Activated B cell treated with CpG ODN at 0.5 μM for 24 hours (primary cell): Measurements from ENCODE around the gene IGSF11. TPM values are rescaled to one million over a fixed set of nuclear protein-coding genes. Genes with fewer than 3 reads are reported as not detected.

ENCODE experiments used
- ATAC-seq: fragments of 200-7000 bp; cut with Tn5 transposase; one replicate; pipeline ENCODE4 v1.10.0; 2021; ENCODE audit warnings: low read depth, mild to moderate bottlenecking, moderate library complexity
- CTCF ChIA-PET: fragments of 350-600 bp; sonication (Branson Sonifier 250); formaldehyde crosslinking; loops from one replicate; lab custom pipeline; 2021; ENCODE audit warnings: antibody characterized with exemption; lab: Charles Lee
- POLR2A ChIA-PET: fragments of 350-600 bp; sonication (Branson Sonifier 250); formaldehyde crosslinking; loops from one replicate; lab custom pipeline; 2021; ENCODE audit warnings: antibody characterized with exemption; lab: Charles Lee
- DNase-seq: peaks from one replicate; pipeline ENCODE4 v3.0.0; 2022
- H3K27ac Mint-ChIP-seq: one replicate; pipeline ENCODE4 v1.8.0; 2020; ENCODE audit warnings: mixed read lengths
- H3K27me3 Mint-ChIP-seq: one replicate; pipeline ENCODE4 v1.8.0; 2021; ENCODE audit warnings: mixed read lengths
- H3K36me3 Mint-ChIP-seq: one replicate; pipeline ENCODE4 v1.8.0; 2021; ENCODE audit warnings: low read depth, mixed read lengths
- H3K4me1 Mint-ChIP-seq: one replicate; pipeline ENCODE4 v1.8.0; 2021; ENCODE audit warnings: mixed read lengths
- H3K4me3 Mint-ChIP-seq: one replicate; pipeline ENCODE4 v1.8.0; 2020; ENCODE audit warnings: mild to moderate bottlenecking, mixed read lengths
- H3K9me3 Mint-ChIP-seq: one replicate; pipeline ENCODE4 v1.8.0; 2020; ENCODE audit warnings: mixed read lengths
- CTCF ChIP-seq: fragments of 200-600 bp; IDR thresholded peaks from one replicate; pipeline ENCODE4 v1.8.0; 2022; ENCODE audit warnings: antibody characterized with exemption, mild to moderate bottlenecking
- intact Hi-C: fragments of 100-400 bp; cut with micrococcal nuclease; formaldehyde crosslinking; loops from one replicate; pipeline ENCODE4 v1.15.1; 2024
- total RNA-seq: library from RNA; stranded (reverse); gene quantifications from 2 replicates; pipeline ENCODE4 v1.2.3, GENCODE V29; 2022

IGSF11 gene
- total RNA-seq, 1 donor from 2014 or later = not detected

- DNase-seq (no peak), ATAC-seq (no peak)
- Mint-ChIP-seq H3K27ac (no peak overlapping the region), H3K4me3 (no peak overlapping the region), H3K27me3 (no peaks in the 10 kb centered on the region), H3K9me3 (no peaks in the 10 kb centered on the region), H3K36me3 (no peaks in the 10 kb centered on the region), H3K4me1 (no peaks in the 10 kb centered on the region)
- intact Hi-C loops = no loop called here
- TF ChIP-seq CTCF = no peak
- ChIA-PET POLR2A (no interaction called here), CTCF (no interaction called here)
These were observed 43.7 kb downstream of the IGSF11 start for GRCh38 chr3:118990823-118991560.

- H3K27ac Mint-ChIP-seq = no peak overlapping the region
- CTCF ChIA-PET = no interaction called here
- no peak for ATAC-seq
- H3K4me3 Mint-ChIP-seq = no peak overlapping the region
- intact Hi-C loops = no loop called here
- no peak for DNase-seq
- no peak for TF ChIP-seq CTCF
- peaks cover 4% of the 10 kb centered on the region for H3K27me3 Mint-ChIP-seq
- no peaks in the 10 kb centered on the region for H3K36me3 Mint-ChIP-seq
- POLR2A ChIA-PET = no interaction called here
- no peaks in the 10 kb centered on the region for H3K9me3 Mint-ChIP-seq
- no peaks in the 10 kb centered on the region for H3K4me1 Mint-ChIP-seq
These were observed 46.2 kb downstream of the IGSF11 start for GRCh38 chr3:118988198-118989130.

GRCh38 chr3:118987477-118987876 lies 47.2 kb downstream of the IGSF11 start:
- H3K27ac Mint-ChIP-seq = no peak overlapping the region
- ATAC-seq = no peak
- ChIA-PET POLR2A (no interaction called here), CTCF (no interaction called here)
- H3K4me3 Mint-ChIP-seq = no peak overlapping the region
- DNase-seq = no peak
- H3K4me1 Mint-ChIP-seq = no peaks in the 10 kb centered on the region
- no peaks in the 10 kb centered on the region for H3K36me3 Mint-ChIP-seq
- intact Hi-C loops = no loop called here
- no peaks in the 10 kb centered on the region for H3K9me3 Mint-ChIP-seq
- peaks cover 7% of the 10 kb centered on the region for H3K27me3 Mint-ChIP-seq
- no peak for TF ChIP-seq CTCF

- H3K9me3 Mint-ChIP-seq = no peaks in the 10 kb centered on the region
- H3K27me3 Mint-ChIP-seq = peaks cover 11% of the 10 kb centered on the region
- POLR2A ChIA-PET = interaction anchor here (0.6 kb wide), 1 partner anchor 119 kb away, joined by 5 read pairs; no protein-coding TSS in a partner anchor
- no peaks in the 10 kb centered on the region for H3K36me3 Mint-ChIP-seq
- H3K4me3 Mint-ChIP-seq = no peak overlapping the region
- TF ChIP-seq CTCF = no peak
- intact Hi-C loops = no loop called here
- no peaks in the 10 kb centered on the region for H3K4me1 Mint-ChIP-seq
- DNase-seq = no peak
- H3K27ac Mint-ChIP-seq = no peak overlapping the region
- no peak for ATAC-seq
- CTCF ChIA-PET = no interaction called here
These were observed 47.9 kb downstream of the IGSF11 start for GRCh38 chr3:118986734-118987133.

- H3K27me3 Mint-ChIP-seq = peaks cover 15% of the 10 kb centered on the region
- no peak for TF ChIP-seq CTCF
- no peaks in the 10 kb centered on the region for H3K36me3 Mint-ChIP-seq
- POLR2A ChIA-PET = no interaction called here
- no peaks in the 10 kb centered on the region for H3K9me3 Mint-ChIP-seq
- no peak overlapping the region for H3K27ac Mint-ChIP-seq
- CTCF ChIA-PET = no interaction called here
- no peak for DNase-seq
- no peaks in the 10 kb centered on the region for H3K4me1 Mint-ChIP-seq
- no peak overlapping the region for H3K4me3 Mint-ChIP-seq
- no peak for ATAC-seq
- intact Hi-C loops = no loop called here
These were observed 49.9 kb downstream of the IGSF11 start for GRCh38 chr3:118984699-118985098.
